GM12801 (cell line): ENCODE data around the gene TAF4.

Source experiments
- TF ChIP-seq, protein P1 (sequence below): IDR thresholded peaks from one replicate; pipeline ENCODE4 v1.5.1; 2011; ENCODE audit warnings: control low read depth; ENCODE audit not compliant: insufficient read length; ENCODE audit errors: extremely low read depth

The TAF4 gene

DNA sequence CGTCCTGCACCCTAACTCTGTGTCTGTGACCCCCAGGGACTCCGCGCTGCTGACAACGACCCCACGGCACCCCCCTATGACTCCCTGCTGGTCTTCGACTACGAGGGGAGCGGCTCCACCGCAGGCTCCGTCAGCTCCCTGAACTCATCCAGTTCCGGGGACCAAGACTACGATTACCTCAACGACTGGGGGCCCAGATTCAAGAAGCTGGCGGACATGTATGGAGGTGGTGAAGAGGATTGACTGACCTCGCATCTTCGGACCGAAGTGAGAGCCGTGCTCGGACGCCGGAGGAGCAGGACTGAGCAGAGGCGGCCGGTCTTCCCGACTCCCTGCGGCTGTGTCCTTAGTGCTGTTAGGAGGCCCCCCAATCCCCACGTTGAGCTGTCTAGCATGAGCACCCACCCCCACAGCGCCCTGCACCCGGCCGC, 129.0 kb downstream of the TAF4 start:
- TF ChIP-seq, protein P1, sequence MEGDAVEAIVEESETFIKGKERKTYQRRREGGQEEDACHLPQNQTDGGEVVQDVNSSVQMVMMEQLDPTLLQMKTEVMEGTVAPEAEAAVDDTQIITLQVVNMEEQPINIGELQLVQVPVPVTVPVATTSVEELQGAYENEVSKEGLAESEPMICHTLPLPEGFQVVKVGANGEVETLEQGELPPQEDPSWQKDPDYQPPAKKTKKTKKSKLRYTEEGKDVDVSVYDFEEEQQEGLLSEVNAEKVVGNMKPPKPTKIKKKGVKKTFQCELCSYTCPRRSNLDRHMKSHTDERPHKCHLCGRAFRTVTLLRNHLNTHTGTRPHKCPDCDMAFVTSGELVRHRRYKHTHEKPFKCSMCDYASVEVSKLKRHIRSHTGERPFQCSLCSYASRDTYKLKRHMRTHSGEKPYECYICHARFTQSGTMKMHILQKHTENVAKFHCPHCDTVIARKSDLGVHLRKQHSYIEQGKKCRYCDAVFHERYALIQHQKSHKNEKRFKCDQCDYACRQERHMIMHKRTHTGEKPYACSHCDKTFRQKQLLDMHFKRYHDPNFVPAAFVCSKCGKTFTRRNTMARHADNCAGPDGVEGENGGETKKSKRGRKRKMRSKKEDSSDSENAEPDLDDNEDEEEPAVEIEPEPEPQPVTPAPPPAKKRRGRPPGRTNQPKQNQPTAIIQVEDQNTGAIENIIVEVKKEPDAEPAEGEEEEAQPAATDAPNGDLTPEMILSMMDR, result no peak

DNA sequence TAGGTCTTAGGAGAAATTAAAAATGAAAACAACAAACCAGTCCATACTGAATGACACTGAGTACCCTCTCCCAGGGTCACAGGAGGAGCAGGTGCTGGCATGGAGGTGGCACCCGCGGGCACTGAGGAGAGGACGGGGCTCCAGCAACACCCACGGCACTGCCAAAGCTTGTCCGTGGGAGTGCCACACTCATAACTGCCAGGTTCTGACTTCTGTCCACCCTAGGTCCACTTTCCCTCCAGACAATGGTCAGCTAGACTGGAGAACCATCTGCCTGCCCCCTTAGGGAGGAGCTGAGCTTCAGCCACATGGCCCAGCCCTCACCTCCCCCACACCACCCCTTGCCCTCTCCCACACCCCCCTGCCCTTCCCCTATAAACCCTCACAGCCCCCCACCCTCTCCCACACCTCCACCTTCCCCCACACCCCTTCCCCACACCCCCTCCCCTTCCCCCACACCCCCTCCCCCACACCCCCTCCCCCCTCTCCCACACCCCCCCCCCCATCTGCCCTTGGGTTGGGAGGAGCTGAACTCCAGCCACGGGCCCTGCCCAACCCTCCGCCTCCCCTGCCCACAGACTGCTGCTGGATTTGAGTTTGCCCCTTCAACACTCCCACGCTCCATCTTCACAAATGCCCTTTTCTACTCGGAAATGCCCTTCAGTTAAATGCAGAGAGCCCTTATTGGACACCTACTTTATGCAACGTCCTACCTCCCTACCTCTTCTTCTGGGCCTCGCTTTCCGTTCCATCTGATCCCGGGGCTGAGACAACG, 129.6 kb downstream of the TAF4 start:
- TF ChIP-seq, protein P1, result no peak

DNA sequence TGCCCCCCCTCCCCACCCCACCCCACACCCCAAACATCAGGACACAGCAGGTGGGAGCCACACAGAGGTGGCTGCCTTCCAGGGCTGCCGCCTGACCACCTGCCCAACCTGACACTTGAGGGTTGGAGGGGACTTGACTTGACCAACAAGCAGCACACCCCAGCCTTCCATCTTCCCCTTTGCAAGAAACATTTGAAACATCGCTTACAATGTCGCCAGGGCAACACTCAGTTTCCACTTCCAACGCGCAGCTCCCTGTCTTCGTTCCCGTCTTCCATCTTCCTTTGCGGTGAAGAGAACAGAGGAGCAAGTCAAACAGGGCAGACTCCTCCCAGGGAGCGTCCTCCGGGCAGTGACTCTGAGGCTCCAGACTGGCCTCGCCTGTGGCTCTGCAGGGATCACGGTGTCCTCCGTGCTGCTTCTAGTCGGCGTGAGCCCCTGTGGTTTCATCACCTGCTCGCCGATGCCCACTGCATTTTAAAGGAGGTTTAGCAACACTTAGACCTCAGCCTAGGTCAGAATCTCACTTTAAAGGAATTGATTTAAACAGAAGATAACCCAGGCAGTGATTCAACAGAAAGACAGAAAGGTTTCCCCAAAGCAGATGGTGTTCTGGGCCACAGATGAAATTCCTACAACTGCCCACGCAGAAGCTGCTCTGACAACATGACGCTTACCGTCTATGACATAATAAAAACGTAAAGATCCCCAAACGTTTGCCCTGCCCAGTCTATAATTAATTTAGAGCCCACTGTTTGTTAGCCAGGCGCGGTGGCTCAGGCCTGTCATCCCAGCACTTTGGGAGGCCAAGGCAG, 130.8 kb downstream of the TAF4 start:
- TF ChIP-seq, protein P1, result no peak

DNA sequence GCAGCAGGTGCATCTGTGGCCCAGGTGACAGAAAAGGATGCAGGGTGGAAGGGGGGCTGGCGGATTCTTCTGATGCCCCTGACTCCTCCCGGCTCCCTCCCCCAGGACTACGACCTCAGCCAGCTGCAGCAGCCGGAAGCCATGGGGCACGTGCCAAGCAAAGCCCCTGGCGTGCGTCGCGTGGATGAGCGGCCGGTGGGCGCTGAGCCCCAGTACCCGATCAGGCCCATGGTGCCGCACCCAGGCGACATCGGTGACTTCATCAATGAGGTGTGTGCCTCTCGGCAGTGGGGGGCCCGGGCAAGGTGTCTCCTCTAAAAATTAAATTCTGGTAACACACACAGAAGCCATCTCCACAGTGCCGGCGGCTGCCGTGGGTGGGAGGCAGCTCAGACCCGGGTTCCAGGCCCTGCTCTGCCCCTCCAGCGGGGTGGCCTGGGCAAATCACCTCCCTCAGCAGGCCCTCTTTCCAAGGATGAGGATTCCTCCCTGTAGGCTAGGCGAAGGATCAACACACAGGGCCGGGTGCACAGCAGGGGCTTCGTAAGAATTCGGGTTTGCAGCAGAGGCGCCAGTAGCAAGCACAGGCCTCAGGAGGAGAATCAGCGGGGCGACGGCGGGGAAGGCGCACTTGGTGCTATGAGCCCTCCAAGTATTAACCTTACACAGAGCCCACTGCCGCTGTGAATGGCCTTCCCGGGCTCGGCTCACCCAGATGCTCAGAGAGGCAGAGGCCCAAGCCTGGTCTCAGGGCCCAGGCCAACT, 131.5 kb downstream of the TAF4 start:
- TF ChIP-seq, protein P1, result no peak

DNA sequence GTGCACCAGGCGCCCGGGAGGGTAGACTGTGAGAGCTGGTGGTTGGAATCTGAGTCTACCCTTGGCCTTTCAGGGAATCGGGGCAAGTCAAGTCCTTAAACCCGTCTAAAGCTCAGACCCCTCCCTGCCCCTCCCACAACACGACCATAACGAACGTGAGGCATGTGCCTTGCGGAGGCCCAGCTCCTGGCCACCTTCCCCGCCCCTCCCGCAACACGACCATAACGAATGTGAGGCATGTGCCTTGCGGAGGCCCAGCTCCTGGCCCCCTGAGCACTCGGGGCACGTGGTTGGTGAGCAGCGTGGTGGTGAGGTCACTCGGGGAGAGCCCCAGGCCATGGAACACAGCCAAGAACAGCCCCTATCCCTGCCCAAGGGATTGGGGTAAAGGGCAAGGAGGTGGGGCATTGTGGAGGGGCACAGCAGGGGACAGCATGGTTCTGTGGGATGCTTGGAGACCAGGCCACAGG, 132.2 kb downstream of the TAF4 start:
- TF ChIP-seq, protein P1, result no peak

DNA sequence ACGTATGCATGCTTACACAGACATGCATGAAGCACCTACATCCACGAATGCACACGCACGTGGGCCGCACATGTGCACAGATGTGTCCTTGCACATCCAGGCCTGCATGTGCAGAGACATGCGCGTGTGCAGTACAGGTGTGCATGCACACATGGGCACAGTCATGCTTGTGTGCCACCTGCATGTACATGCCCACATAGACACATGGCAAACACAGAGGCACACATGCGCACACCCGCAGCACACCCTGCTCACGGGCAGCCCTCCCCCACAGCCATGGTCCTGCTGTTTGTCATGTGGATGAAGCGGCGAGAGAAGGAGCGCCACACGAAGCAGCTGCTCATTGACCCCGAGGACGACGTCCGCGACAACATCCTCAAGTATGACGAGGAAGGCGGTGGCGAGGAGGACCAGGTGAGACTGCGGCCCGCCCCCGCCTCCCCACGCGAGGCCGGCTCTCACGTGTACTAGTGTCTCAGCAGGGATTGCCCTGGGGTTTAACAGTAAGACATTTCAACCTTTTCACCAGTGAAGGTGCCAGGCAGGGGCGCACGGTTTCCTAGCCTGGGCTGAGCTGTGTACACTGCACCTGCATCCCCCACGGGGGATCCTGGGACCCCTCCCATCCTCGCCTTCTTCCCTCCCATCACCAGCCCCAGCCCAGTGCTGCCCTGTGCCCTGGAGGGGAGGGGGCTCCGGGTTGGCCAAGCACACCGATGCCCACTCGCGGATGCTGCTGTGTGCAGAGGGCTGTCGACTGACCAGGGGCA, 132.8 kb downstream of the TAF4 start:
- TF ChIP-seq, protein P1, result no peak
